Neural cell (in vitro differentiated cells): ENCODE data around the gene M1AP.

Experiments
- EP300 ChIP-seq: fragments of 450-650 bp; conservative IDR thresholded peaks from 2 replicates; pipeline ENCODE4 v1.6.1; 2014; ENCODE audit warnings: antibody characterized with exemption, mild to moderate bottlenecking, moderate library complexity; ENCODE audit not compliant: poor library complexity, severe bottlenecking
- EZH2 ChIP-seq: fragments of 200-600, 300-800 bp; shearing (Covaris generic), sonication (generic); IDR thresholded peaks from 2 replicates; pipeline ENCODE4 v1.6.1; 2014; ENCODE audit warnings: antibody characterized with exemption, low read length, borderline replicate concordance, mild to moderate bottlenecking; ENCODE audit not compliant: insufficient read depth, poor library complexity, severe bottlenecking

- TF ChIP-seq EP300 (no peak), EZH2 (no peak)
These were observed 80.2 kb downstream of the M1AP start for GRCh38 chr2:74567881-74568280.
